HepG2 (cell line): ENCODE measurements around the gene CTIF. TPM values are rescaled to one million over a fixed set of nuclear protein-coding genes. Genes with fewer than 3 reads are reported as not detected.

Experiments used
- ATAC-seq: fragments of 200-7000 bp; cut with Tn5 transposase; 3 replicates; pipeline ENCODE4 v1.9.1; 2020; ENCODE audit warnings: mild to moderate bottlenecking, moderate library complexity
- BruUV-seq: library from RNA; stranded (reverse); fragments of 400-500 nt; replicated peaks from 2 replicates; lab custom pipeline; 2021; lab: Mats Ljungman, UMichigan
- CTCF ChIA-PET: fragments of 300-600 bp; formaldehyde crosslinking; extraction: SDS; loops from one replicate; lab custom pipeline; 2021; ENCODE audit warnings: low total read pairs, inconsistent platforms, low intra/inter-chr PET ratio; lab: Yijun Ruan, JAX
- POLR2A ChIA-PET: fragments of 350-600 bp; sonication (Branson Sonifier 250); formaldehyde crosslinking; loops from one replicate; lab custom pipeline; 2020; ENCODE audit warnings: antibody characterized with exemption, inconsistent platforms; lab: Yijun Ruan, JAX
- DNase-seq: peaks from one replicate; pipeline ENCODE4 v3.0.0-alpha.2; 2015; ENCODE audit warnings: low spot score
- FAIRE-seq: peaks from 3 replicates; lab custom pipeline; 2011; peaks lifted over from hg19 to GRCh38; lab: Jason Lieb, UNC
- H2AFZ ChIP-seq: one replicate; pipeline ENCODE4 v1.6.1; 2011; ENCODE audit warnings: low read length, inconsistent platforms
- H3K27ac ChIP-seq: fragments of 300-600 bp; 3 replicates; pipeline ENCODE4 v1.8.0; 2011; ENCODE audit warnings: mixed run types, mild to moderate bottlenecking, mixed read lengths, low read length, inconsistent platforms; ENCODE audit not compliant: insufficient read depth; ENCODE audit errors: extremely low read length
- H3K27me3 ChIP-seq, 2 experiments: fragments of 200-600 bp in 1 of 2; 2 replicates in 1 of 2; 3 replicates in 1 of 2; pipeline versions ENCODE4 v1.6.0 to v1.8.0; 2011; ENCODE audit warnings: low read length in 2 of 2, mild to moderate bottlenecking in 2 of 2, moderate library complexity in 2 of 2, inconsistent platforms in 1 of 2; ENCODE audit not compliant: insufficient read depth in 2 of 2, control insufficient read depth in 1 of 2
- H3K36me3 ChIP-seq, 2 experiments: fragments of 200-600 bp in 1 of 2; replicated peaks in 1 of 2; 2 replicates in 1 of 2; 3 replicates in 1 of 2; pipeline versions ENCODE4 v1.5.1 to v1.8.0; 2011; ENCODE audit warnings: low read length in 2 of 2, inconsistent platforms in 1 of 2; ENCODE audit not compliant: insufficient read depth in 2 of 2, control insufficient read depth in 1 of 2
- H3K4me1 ChIP-seq: 2 replicates; pipeline ENCODE4 v1.5.1; 2012; ENCODE audit warnings: low read length, inconsistent platforms; ENCODE audit not compliant: insufficient read depth
- H3K4me2 ChIP-seq: 2 replicates; pipeline ENCODE4 v1.6.0; 2011; ENCODE audit warnings: low read depth, low read length, inconsistent platforms
- H3K4me3 ChIP-seq, 3 experiments: fragments of 200-600 bp in 1 of 3; sonication (generic), shearing (Covaris generic) in 1 of 3; replicated peaks in 1 of 3; 2 replicates each; pipeline ENCODE4 v1.5.1; 2011 to 2016; ENCODE audit warnings: low read length in 3 of 3, inconsistent platforms in 2 of 3, low read depth in 2 of 3, mild to moderate bottlenecking in 2 of 3, control low read depth in 1 of 3, mixed read lengths in 1 of 3; ENCODE audit not compliant: insufficient read depth in 1 of 3
- H3K79me2 ChIP-seq: one replicate; pipeline ENCODE4 v1.6.1; 2011; ENCODE audit warnings: low read length, inconsistent platforms; ENCODE audit not compliant: insufficient read depth
- H3K9ac ChIP-seq: 2 replicates; pipeline ENCODE4 v1.6.0; 2011; ENCODE audit warnings: mild to moderate bottlenecking, low read depth, low read length, inconsistent platforms; ENCODE audit not compliant: insufficient read depth
- H3K9me3 ChIP-seq: 2 replicates; pipeline ENCODE4 v1.5.1; 2012; ENCODE audit warnings: mild to moderate bottlenecking, low read length
- H4K20me1 ChIP-seq: 2 replicates; pipeline ENCODE4 v1.6.0; 2011; ENCODE audit warnings: inconsistent platforms, mild to moderate bottlenecking, low read length, moderate library complexity; ENCODE audit not compliant: insufficient read depth
- YY1 ChIP-seq: IDR thresholded peaks from 2 replicates; pipeline ENCODE4 v1.6.1; 2011; ENCODE audit warnings: low read length, low read depth, moderate library complexity, mild to moderate bottlenecking; ENCODE audit not compliant: insufficient read depth, insufficient replicate concordance
- ZMAT3 ChIP-seq: sonication (generic); formaldehyde crosslinking; conservative IDR thresholded peaks from 2 replicates; pipeline ENCODE4 v1.7.0; 2021; ENCODE audit warnings: missing genetic modification reagents
- ZNF251 ChIP-seq: sonication (generic); formaldehyde crosslinking; IDR thresholded peaks from 2 replicates; pipeline ENCODE4 v1.9.0; 2021; ENCODE audit warnings: mild to moderate bottlenecking, missing genetic modification reagents
- ZNF296 ChIP-seq: sonication (generic); formaldehyde crosslinking; conservative IDR thresholded peaks from 2 replicates; pipeline ENCODE4 v1.5.0; 2020; ENCODE audit warnings: mild to moderate bottlenecking, missing genetic modification reagents
- ZNF564 ChIP-seq: sonication (generic); formaldehyde crosslinking; IDR thresholded peaks from 2 replicates; pipeline ENCODE4 v1.8.1; 2023; ENCODE audit warnings: mild to moderate bottlenecking, missing genetic modification reagents
- ZNF616 ChIP-seq: sonication (generic); formaldehyde crosslinking; IDR thresholded peaks from 2 replicates; pipeline ENCODE4 v1.5.0; 2020; ENCODE audit warnings: low read depth, mild to moderate bottlenecking, missing genetic modification reagents
- WGBS: methylation state at CpG from one replicate; pipeline ENCODE4 v1.1.6; 2017; ENCODE audit warnings: low lambda C conversion rate; 5-methylcytosine and 5-hydroxymethylcytosine counted together
- in situ Hi-C: cut with HindIII; loops from 2 replicates; pipeline ENCODE4 v1.10.0; 2017; ENCODE audit warnings: low pct_unique_long_range_greater_than_20kb; ENCODE audit not compliant: extremely low pct_ligation_motif_present
- intact Hi-C: fragments of 100-400 bp; cut with micrococcal nuclease; formaldehyde crosslinking; loops from one replicate; pipeline ENCODE4 v1.10.0; 2022; ENCODE audit not compliant: unreplicated experiment
- polyA plus RNA-seq, 8 experiments: library from polyadenylated mRNA; depleted of rRNA in 3 of 8; stranded (reverse) in 7 of 8; unstranded in 1 of 8; fragments of >200 nt; fragmentation: Illumina TruSeq in 4 of 8; extraction: Trizol in 4 of 8; gene quantifications; 2 replicates each; pipeline versions ENCODE4 v1.2.1 to v1.2.3, GENCODE V29; 2011 to 2016; ENCODE audit warnings: low read depth in 4 of 8, missing spikeins in 1 of 8, mixed read lengths in 1 of 8; ENCODE audit not compliant: insufficient read depth in 1 of 8
- total RNA-seq, 5 experiments: library from RNA; depleted of rRNA; stranded (reverse); fragments of >200 nt; fragmentation: Illumina TruSeq; extraction: Trizol; gene quantifications; 2 replicates each; pipeline ENCODE4 v1.2.3, GENCODE V29; 2016; ENCODE audit warnings: low read depth in 1 of 5
- TF ChIP-seq, protein P1 (sequence below): sonication (generic); formaldehyde crosslinking; IDR thresholded peaks from 2 replicates; pipeline ENCODE4 v1.8.0; 2022; ENCODE audit warnings: mild to moderate bottlenecking, missing genetic modification reagents, borderline replicate concordance
- TF ChIP-seq, protein P2 (sequence below): sonication (generic); formaldehyde crosslinking; conservative IDR thresholded peaks from 2 replicates; pipeline ENCODE4 v1.5.0; 2020; ENCODE audit warnings: missing genetic modification reagents

The CTIF gene
- total and polyA plus RNA-seq, 2 of the 13 experiments (the other 11 are each of a cell fraction or from before 2014, with no cell fraction given), result 18.2 to 28.0 TPM

DNA sequence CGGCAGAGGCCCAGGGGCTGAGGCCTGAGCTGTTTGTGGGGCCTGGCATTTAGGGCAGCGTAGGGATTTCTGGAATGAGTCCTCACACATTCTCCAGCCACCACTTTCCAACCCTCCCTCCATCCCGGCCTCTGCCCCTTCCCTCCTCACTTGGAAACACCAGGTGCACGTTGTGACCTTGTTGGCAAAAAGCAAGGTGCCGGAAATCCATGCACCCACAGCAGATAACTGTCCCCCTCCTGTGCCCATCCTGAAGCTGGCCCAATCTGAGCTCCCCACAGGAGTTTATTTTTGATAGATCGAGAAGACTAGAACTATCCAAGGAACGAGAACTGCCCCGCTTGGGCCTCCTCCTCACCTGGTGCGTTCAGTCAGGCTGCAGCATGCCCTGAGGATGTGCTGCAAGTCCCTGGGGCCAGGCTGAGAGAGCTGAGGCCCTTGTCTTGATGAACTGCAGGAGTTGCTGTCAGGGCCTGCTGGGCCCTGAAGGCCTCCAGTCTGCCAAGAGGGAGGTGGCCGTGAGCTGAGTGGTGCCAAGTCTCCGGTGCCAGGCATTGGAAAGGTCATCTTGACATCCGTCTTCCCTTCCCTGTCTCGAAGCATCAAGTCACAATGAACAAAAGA lies 55.8 kb downstream of the CTIF start:
- peaks cover 11% of the 10 kb centered on the region for H3K79me2 ChIP-seq
- BruUV-seq, result no TSS peak
- no peaks in the 10 kb centered on the region for H3K27me3 ChIP-seq
- 96% methylated on average over 8 of the region's 13 CpGs for WGBS
- H3K27ac ChIP-seq, result no peak overlapping the region
- no peaks in the 10 kb centered on the region for H3K9me3 ChIP-seq
- TF ChIP-seq ZNF564 (no peak), ZNF251 (CRISPR knock-in tag) (no peak), YY1 (no peak), ZMAT3 (CRISPR knock-in tag) (no peak), ZNF616 (CRISPR knock-in tag) (no peak), ZNF296 (CRISPR knock-in tag) (no peak)
- TF ChIP-seq, protein P1, sequence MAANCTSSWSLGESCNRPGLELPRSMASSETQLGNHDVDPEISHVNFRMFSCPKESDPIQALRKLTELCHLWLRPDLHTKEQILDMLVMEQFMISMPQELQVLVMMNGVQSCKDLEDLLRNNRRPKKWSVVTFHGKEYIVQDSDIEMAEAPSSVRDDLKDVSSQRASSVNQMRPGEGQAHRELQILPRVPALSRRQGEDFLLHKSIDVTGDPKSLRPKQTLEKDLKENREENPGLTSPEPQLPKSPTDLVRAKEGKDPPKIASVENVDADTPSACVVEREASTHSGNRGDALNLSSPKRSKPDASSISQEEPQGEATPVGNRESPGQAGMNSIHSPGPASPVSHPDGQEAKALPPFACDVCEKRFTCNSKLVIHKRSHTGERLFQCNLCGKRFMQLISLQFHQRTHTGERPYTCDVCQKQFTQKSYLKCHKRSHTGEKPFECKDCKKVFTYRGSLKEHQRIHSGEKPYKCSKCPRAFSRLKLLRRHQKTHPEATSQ (CRISPR knock-in tag), result no peak
- TF ChIP-seq, protein P2, sequence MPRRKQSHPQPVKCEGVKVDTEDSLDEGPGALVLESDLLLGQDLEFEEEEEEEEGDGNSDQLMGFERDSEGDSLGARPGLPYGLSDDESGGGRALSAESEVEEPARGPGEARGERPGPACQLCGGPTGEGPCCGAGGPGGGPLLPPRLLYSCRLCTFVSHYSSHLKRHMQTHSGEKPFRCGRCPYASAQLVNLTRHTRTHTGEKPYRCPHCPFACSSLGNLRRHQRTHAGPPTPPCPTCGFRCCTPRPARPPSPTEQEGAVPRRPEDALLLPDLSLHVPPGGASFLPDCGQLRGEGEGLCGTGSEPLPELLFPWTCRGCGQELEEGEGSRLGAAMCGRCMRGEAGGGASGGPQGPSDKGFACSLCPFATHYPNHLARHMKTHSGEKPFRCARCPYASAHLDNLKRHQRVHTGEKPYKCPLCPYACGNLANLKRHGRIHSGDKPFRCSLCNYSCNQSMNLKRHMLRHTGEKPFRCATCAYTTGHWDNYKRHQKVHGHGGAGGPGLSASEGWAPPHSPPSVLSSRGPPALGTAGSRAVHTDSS (CRISPR knock-in tag), result no peak
- POLR2A ChIA-PET, result no interaction called here
- ATAC-seq, result no peak
- H3K4me2 ChIP-seq, result no peak overlapping the region
- no peak overlapping the region for H2AFZ ChIP-seq
- FAIRE-seq, result no peak
- intact Hi-C loops (no loop called here), in situ Hi-C loops (no loop called here)
- CTCF ChIA-PET, result no interaction called here
- no peak for DNase-seq
- peaks cover 9% of the 10 kb centered on the region for H3K4me1 ChIP-seq
- peaks cover 6 to 10% of the 10 kb centered on the region in 2 experiments; a peak in 4 of 5 replicates for H3K36me3 ChIP-seq
- no peak overlapping the region for H3K9ac ChIP-seq
- no peak overlapping the region for H3K4me3 ChIP-seq
- no peaks in the 10 kb centered on the region for H4K20me1 ChIP-seq
